HG03558 (cell line): ENCODE measurements around the gene ZNF462.

ENCODE experiments used
- ATAC-seq: cut with Tn5 transposase; IDR thresholded peaks from one replicate; pipeline ENCODE4 v1.9.1; 2021; ENCODE audit warnings: moderate number of reproducible peaks; ENCODE audit not compliant: unreplicated experiment; ENCODE audit errors: extremely low read depth

ZNF462 gene

GRCh38 chr9:106920091-106920490, 57.1 kb downstream of the ZNF462 start:
- no peak for ATAC-seq

- ATAC-seq: no peak
These were observed 57.8 kb downstream of the ZNF462 start for GRCh38 chr9:106920701-106921283.

- no peak for ATAC-seq
These were observed 58.5 kb downstream of the ZNF462 start for GRCh38 chr9:106921341-106921899.

- no peak for ATAC-seq
These were observed 59.1 kb downstream of the ZNF462 start for GRCh38 chr9:106922026-106922425.

- no peak for ATAC-seq
These were observed 62.4 kb downstream of the ZNF462 start for GRCh38 chr9:106925392-106925791.

GRCh38 chr9:106927916-106928315, 65.0 kb downstream of the ZNF462 start:
- no peak for ATAC-seq

- ATAC-seq: no peak
These were observed 65.4 kb downstream of the ZNF462 start for GRCh38 chr9:106928350-106928749.

- ATAC-seq: no peak
These were observed 66.7 kb downstream of the ZNF462 start for GRCh38 chr9:106929471-106930177.

GRCh38 chr9:106930477-106930876, 67.5 kb downstream of the ZNF462 start:
- no peak for ATAC-seq

- ATAC-seq: no peak
These were observed 68.5 kb downstream of the ZNF462 start for GRCh38 chr9:106931466-106931865.

- no peak for ATAC-seq
These were observed 69.2 kb downstream of the ZNF462 start for GRCh38 chr9:106932178-106932577.

GRCh38 chr9:106932675-106933074, 69.7 kb downstream of the ZNF462 start:
- no peak for ATAC-seq

- no peak for ATAC-seq
These were observed 70.5 kb downstream of the ZNF462 start for GRCh38 chr9:106933470-106933869.

GRCh38 chr9:106934442-106935238, 71.7 kb downstream of the ZNF462 start:
- no peak for ATAC-seq

- ATAC-seq: no peak
These were observed 73.7 kb downstream of the ZNF462 start for GRCh38 chr9:106936680-106937079.

- ATAC-seq: no peak
These were observed 79.0 kb downstream of the ZNF462 start for GRCh38 chr9:106941916-106942315.

GRCh38 chr9:106945727-106946660, 83.0 kb downstream of the ZNF462 start:
- no peak for ATAC-seq

- ATAC-seq: no peak
These were observed 84.3 kb downstream of the ZNF462 start for GRCh38 chr9:106947106-106947900.

GRCh38 chr9:106953174-106953573, 90.2 kb downstream of the ZNF462 start:
- ATAC-seq: no peak
